Esophagus muscularis mucosa (tissue), 4 donors: Measurements from ENCODE around the gene CNOT10. TPM values are rescaled to one million over a fixed set of nuclear protein-coding genes. Genes with fewer than 3 reads are reported as not detected.
A peak's percentile ranks its signal among the peaks of the same experiment; 100 is the strongest.

Source experiments
- DNase-seq: peaks from one replicate; pipeline ENCODE4 v3.0.0-alpha.2; 2017; ENCODE audit errors: extremely low spot score
- H3K27ac ChIP-seq, 4 donors: fragments of 200-600 bp; sonication (generic); replicated peaks in 1 of 4; 1 replicate in 3 of 4; 2 replicates in 1 of 4; pipeline ENCODE4 v1.5.1; 2016 to 2019; ENCODE audit warnings: mild to moderate bottlenecking in 1 of 4
- H3K27me3 ChIP-seq, 4 donors: fragments of 200-600 bp; sonication (generic); one replicate each; pipeline versions ENCODE4 v1.5.1 to v1.6.0; 2016 to 2019
- H3K36me3 ChIP-seq, 4 donors: fragments of 200-600 bp; sonication (generic); one replicate each; pipeline ENCODE4 v1.5.1; 2016 to 2019
- H3K4me1 ChIP-seq, 4 donors: fragments of 200-600 bp; sonication (generic); one replicate each; pipeline ENCODE4 v1.5.1; 2016 to 2019
- H3K4me3 ChIP-seq, 4 donors: fragments of 200-600 bp; sonication (generic); 1 replicate in 2 of 4; 2 replicates in 2 of 4; pipeline ENCODE4 v1.5.1; 2016 to 2019; ENCODE audit warnings: mild to moderate bottlenecking in 4 of 4, moderate library complexity in 1 of 4
- H3K9me3 ChIP-seq, 4 donors: fragments of 200-600 bp; sonication (generic); 1 replicate in 3 of 4; 2 replicates in 1 of 4; pipeline ENCODE4 v1.5.1; 2016 to 2019
- CTCF ChIP-seq, 3 experiments: fragments of 200-600 bp in 2 of 3; fragments of 450-650 bp in 1 of 3; sonication (generic) in 2 of 3; IDR thresholded peaks; one replicate each; pipeline ENCODE4 v1.5.1; 2017 to 2019; ENCODE audit warnings: antibody characterized with exemption in 3 of 3, mild to moderate bottlenecking in 2 of 3, moderate library complexity in 1 of 3
- EP300 ChIP-seq: sonication (generic); formaldehyde crosslinking; IDR thresholded peaks from one replicate; pipeline ENCODE4 v1.6.1; 2017; ENCODE audit warnings: antibody characterized with exemption
- POLR2A ChIP-seq: fragments of 450-650 bp; IDR thresholded peaks from one replicate; pipeline ENCODE4 v1.6.1; 2017; ENCODE audit warnings: antibody characterized with exemption, moderate library complexity, mild to moderate bottlenecking, low read depth
- POLR2AphosphoS5 ChIP-seq, 2 donors: sonication (generic); formaldehyde crosslinking; IDR thresholded peaks; one replicate each; pipeline ENCODE4 v1.6.1; 2017; ENCODE audit warnings: antibody characterized with exemption in 2 of 2
- WGBS: methylation state at CpG from one replicate; pipeline ENCODE4 v1.1.5; 2018; 5-methylcytosine and 5-hydroxymethylcytosine counted together
- intact Hi-C: fragments of 100-400 bp; cut with DNase I; formaldehyde crosslinking; loops from one replicate; pipeline ENCODE4 v1.15.1; 2023
- total RNA-seq, 4 donors: library from RNA; depleted of rRNA; stranded (reverse); fragments of >200 nt; gene quantifications; one replicate each; pipeline versions ENCODE4 v1.1.0 to v1.2.1, GENCODE V29; 2016

CNOT10 gene
- total RNA-seq, 4 donors from 2014 or later = 10.8 to 16.8 (median 15.4) TPM

- WGBS = 5% methylated on average over 8 of the region's 111 CpGs
- peaks cover 0 to 82% (median 49%) of the 10 kb centered on the region in 4 donors for H3K27me3 ChIP-seq
- TF ChIP-seq CTCF (IDR thresholded peaks at IDR 0.05) (no peak), POLR2AphosphoS5 (IDR thresholded peaks at IDR 0.05) (no peak), EP300 (no peak), POLR2A (no peak)
- intact Hi-C loops = no loop called here
- no peak for DNase-seq
- peak overlapping the region; percentile 47 to 55 (median 49) for H3K4me3 ChIP-seq
- no peaks in the 10 kb centered on the region for H3K9me3 ChIP-seq
- H3K27ac ChIP-seq = no peak overlapping the region
- no peaks in the 10 kb centered on the region for H3K36me3 ChIP-seq
- H3K4me1 ChIP-seq = peaks cover 19 to 37% (median 36%) of the 10 kb centered on the region in 4 donors
These were observed 133.4 kb downstream of the CNOT10 start for GRCh38 chr3:32818229-32818969.

- Histone ChIP-seq H3K36me3 (no peaks in the 10 kb centered on the region), H3K27me3 (peaks cover 0 to 88% (median 50%) of the 10 kb centered on the region in 4 donors), H3K9me3 (no peaks in the 10 kb centered on the region), H3K27ac (no peak overlapping the region), H3K4me1 (peaks cover 19 to 37% (median 36%) of the 10 kb centered on the region in 4 donors), H3K4me3 (peak overlapping the region in 3 of 4 donors; percentile 47 to 55 (median 50))
- intact Hi-C loops = no loop called here
- TF ChIP-seq POLR2AphosphoS5 (IDR thresholded peaks at IDR 0.05) = no peak
- no peak for TF ChIP-seq CTCF (IDR thresholded peaks at IDR 0.05)
- TF ChIP-seq POLR2A = no peak
- no peak for TF ChIP-seq EP300
- no peak for DNase-seq
- 44% methylated on average over 25 of the region's 25 CpGs for WGBS
These were observed 134.1 kb downstream of the CNOT10 start for GRCh38 chr3:32818970-32819511.

- no peaks in the 10 kb centered on the region for H3K36me3 ChIP-seq
- no peak for TF ChIP-seq POLR2A
- peaks cover 19 to 37% (median 36%) of the 10 kb centered on the region in 4 donors for H3K4me1 ChIP-seq
- 58% methylated on average over 41 of the region's 41 CpGs for WGBS
- H3K4me3 ChIP-seq = no peak overlapping the region
- intact Hi-C loops = no loop called here
- H3K27ac ChIP-seq = no peak overlapping the region
- H3K9me3 ChIP-seq = no peaks in the 10 kb centered on the region
- DNase-seq = no peak
- peaks cover 0 to 95% (median 50%) of the 10 kb centered on the region in 4 donors for H3K27me3 ChIP-seq
These were observed 134.8 kb downstream of the CNOT10 start for GRCh38 chr3:32819551-32820348.

GRCh38 chr3:32820430-32820829 is 135.4 kb downstream of the CNOT10 start:
- Histone ChIP-seq H3K4me1 (peaks cover 19 to 37% (median 36%) of the 10 kb centered on the region in 4 donors), H3K27me3 (peaks cover 0 to 92% (median 50%) of the 10 kb centered on the region in 4 donors), H3K4me3 (no peak overlapping the region), H3K36me3 (no peaks in the 10 kb centered on the region), H3K27ac (no peak overlapping the region), H3K9me3 (no peaks in the 10 kb centered on the region)
- intact Hi-C loops = no loop called here
- DNase-seq = no peak
- TF ChIP-seq POLR2AphosphoS5 (IDR thresholded peaks at IDR 0.05) = no peak
- TF ChIP-seq CTCF (IDR thresholded peaks at IDR 0.05) = no peak
- no peak for TF ChIP-seq POLR2A
- no peak for TF ChIP-seq EP300
- 78% methylated on average over 2 of the region's 2 CpGs for WGBS
